ENCODE results near the gene CYBC1. TPM values are rescaled to one million over a fixed set of nuclear protein-coding genes. Genes with fewer than 3 reads are reported as not detected.

CYBC1 gene
- polyA plus RNA-seq, 3 donors, result 160 to 225 (median 217) TPM

DNA sequence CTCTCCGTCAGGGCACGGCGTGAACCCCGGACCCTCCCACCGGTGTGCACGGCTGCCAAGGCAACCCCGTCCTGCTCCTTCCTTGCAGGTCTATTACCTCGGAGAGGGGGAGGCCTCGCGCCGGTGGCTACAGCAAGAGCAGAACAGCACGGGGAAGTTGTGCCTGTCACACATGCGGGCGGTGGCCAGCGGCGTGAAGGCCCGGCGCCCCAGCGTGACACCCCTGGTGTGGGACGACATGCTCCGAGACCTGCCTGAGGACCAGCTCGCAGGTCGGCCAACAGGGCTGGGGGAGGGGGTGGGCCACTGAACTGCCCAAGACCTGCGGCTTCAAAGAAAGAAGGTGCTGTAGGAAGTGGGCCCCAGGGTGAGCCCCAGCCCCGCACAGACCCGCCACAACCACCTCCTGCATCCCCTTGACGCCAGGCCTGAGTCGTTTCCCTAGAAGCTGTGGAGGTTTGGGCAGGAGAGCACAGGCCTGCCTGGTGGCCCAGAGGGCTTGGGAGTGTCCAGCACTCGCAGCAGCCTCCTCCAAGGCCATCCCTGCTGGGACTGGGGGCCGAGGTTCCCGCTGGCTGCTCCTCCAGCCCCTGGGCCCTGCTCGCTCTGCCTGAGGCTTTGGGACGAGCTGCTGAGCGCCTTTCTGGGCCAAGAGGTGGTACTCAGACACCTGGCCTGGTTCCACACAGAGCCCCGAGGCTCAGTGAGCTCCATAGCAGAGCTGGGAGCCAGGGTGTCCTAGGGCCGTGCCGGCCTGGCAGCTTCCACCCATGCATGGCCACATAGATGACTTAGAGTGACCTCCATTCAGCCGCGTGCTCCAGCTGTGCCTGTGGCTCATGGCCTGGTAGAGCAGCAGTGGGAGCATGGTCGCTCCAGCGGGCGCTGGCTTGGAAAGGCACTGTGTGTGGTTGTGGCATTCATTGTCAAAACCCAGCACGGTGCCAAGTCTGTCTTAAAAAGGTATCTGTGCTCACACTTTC, 14.7 kb downstream of the CYBC1 start:
- peaks cover 11 to 21% of the 10 kb centered on the region in 2 donors for H3K36me3 Mint-ChIP-seq
- H3K9me3 Mint-ChIP-seq, result no peaks in the 10 kb centered on the region
- no peak overlapping the region for H3K4me2 ChIP-seq (replicated peaks; ENCODE audit: extremely low read depth, low read length, poor library complexity, severe bottlenecking)
- H3K4me1 ChIP-seq (ENCODE audit: control insufficient read depth in 1 of 2, insufficient read depth in 2 of 2, low read length in 2 of 2), result peaks cover 18 to 24% of the 10 kb centered on the region in 2 donors
- 95% methylated on average over 40 of the region's 43 CpGs for WGBS (ENCODE audit: insufficient coverage)
- peaks cover 17% of the 10 kb centered on the region for H4K20me1 ChIP-seq (ENCODE audit: insufficient read depth, low read length)
- peaks cover 0 to 2% (median 0%) of the 10 kb centered on the region in 3 donors for H3K27me3 Mint-ChIP-seq (ENCODE audit: low read depth in 3 of 3)
- no peak for DNase-seq
- H3K9ac ChIP-seq (ENCODE audit: insufficient read depth, low read length, poor library complexity, severe bottlenecking), result no peak overlapping the region
- peaks cover 17% of the 10 kb centered on the region for H3K4me1 Mint-ChIP-seq
- TF ChIP-seq, protein P1, sequence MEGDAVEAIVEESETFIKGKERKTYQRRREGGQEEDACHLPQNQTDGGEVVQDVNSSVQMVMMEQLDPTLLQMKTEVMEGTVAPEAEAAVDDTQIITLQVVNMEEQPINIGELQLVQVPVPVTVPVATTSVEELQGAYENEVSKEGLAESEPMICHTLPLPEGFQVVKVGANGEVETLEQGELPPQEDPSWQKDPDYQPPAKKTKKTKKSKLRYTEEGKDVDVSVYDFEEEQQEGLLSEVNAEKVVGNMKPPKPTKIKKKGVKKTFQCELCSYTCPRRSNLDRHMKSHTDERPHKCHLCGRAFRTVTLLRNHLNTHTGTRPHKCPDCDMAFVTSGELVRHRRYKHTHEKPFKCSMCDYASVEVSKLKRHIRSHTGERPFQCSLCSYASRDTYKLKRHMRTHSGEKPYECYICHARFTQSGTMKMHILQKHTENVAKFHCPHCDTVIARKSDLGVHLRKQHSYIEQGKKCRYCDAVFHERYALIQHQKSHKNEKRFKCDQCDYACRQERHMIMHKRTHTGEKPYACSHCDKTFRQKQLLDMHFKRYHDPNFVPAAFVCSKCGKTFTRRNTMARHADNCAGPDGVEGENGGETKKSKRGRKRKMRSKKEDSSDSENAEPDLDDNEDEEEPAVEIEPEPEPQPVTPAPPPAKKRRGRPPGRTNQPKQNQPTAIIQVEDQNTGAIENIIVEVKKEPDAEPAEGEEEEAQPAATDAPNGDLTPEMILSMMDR (IDR thresholded peaks at IDR 0.05), result no peak
- H3K27ac Mint-ChIP-seq, result no peak overlapping the region
- H3K36me3 ChIP-seq (replicated peaks in 1 of 2; ENCODE audit: control insufficient read depth in 1 of 2, insufficient read depth in 2 of 2, low read length in 2 of 2), result peaks cover 5 to 15% of the 10 kb centered on the region in 2 donors
- H3K4me3 Mint-ChIP-seq, result no peak overlapping the region
- H3K27ac ChIP-seq (ENCODE audit: low read depth in 1 of 2, low read length in 2 of 2), result no peak overlapping the region
- intact Hi-C loops (cut with micrococcal nuclease), result no loop called here
- no peaks in the 10 kb centered on the region for H3K79me2 ChIP-seq (ENCODE audit: insufficient read depth, low read length)
- H3K27me3 ChIP-seq (ENCODE audit: control insufficient read depth in 2 of 2, insufficient read depth in 2 of 2, low read length in 2 of 2), result no peaks in the 10 kb centered on the region
- H3K9me3 ChIP-seq (replicated peaks in 1 of 2; ENCODE audit: control insufficient read depth in 1 of 2, insufficient read depth in 1 of 2, low read length in 2 of 2), result no peaks in the 10 kb centered on the region
- H3K4me3 ChIP-seq (replicated peaks in 1 of 3; ENCODE audit: low read depth in 2 of 3, low read length in 3 of 3), result no peak overlapping the region
- no peak overlapping the region for H2AFZ ChIP-seq (ENCODE audit: insufficient read depth, low read depth, low read length, poor library complexity, severe bottlenecking)

DNA sequence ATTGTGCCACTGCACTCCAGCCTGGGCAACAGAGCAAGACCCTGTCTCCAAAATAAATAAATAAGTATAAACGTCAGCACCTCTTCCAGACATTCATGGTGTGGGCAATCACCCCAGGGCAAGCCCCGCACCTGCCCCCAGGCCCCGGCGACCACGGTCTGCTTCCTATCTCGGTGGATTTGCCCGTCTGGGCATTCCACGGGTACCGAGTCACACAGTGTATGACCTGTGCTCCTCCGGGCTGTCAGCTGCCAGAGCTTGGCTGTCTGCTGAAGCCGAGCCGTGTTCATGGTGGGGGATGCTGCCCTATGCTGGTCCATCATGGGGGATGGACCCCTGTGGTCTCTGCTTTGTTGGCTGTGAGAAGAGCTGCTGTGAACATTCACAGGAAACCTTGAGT, 15.4 kb downstream of the CYBC1 start:
- H3K9me3 ChIP-seq (replicated peaks in 1 of 2; ENCODE audit: control insufficient read depth in 1 of 2, insufficient read depth in 1 of 2, low read length in 2 of 2), result no peaks in the 10 kb centered on the region
- TF ChIP-seq, protein P1 (IDR thresholded peaks at IDR 0.05), result no peak
- H3K27ac ChIP-seq (ENCODE audit: low read depth in 1 of 2, low read length in 2 of 2), result no peak overlapping the region
- H3K4me1 ChIP-seq (ENCODE audit: control insufficient read depth in 1 of 2, insufficient read depth in 2 of 2, low read length in 2 of 2), result peaks cover 11 to 16% of the 10 kb centered on the region in 2 donors
- Mint-ChIP-seq H3K4me1 (peaks cover 10% of the 10 kb centered on the region), H3K9me3 (no peaks in the 10 kb centered on the region), H3K4me3 (no peak overlapping the region), H3K27ac (no peak overlapping the region), H3K36me3 (peaks cover 15 to 24% of the 10 kb centered on the region in 2 donors), H3K27me3 (ENCODE audit: low read depth in 3 of 3) (peaks cover 0 to 2% (median 0%) of the 10 kb centered on the region in 3 donors)
- no peak overlapping the region for H2AFZ ChIP-seq (ENCODE audit: insufficient read depth, low read depth, low read length, poor library complexity, severe bottlenecking)
- H3K27me3 ChIP-seq (ENCODE audit: control insufficient read depth in 2 of 2, insufficient read depth in 2 of 2, low read length in 2 of 2), result no peaks in the 10 kb centered on the region
- WGBS (ENCODE audit: insufficient coverage), result 94% methylated on average over 11 of the region's 12 CpGs
- DNase-seq, result no peak
- intact Hi-C loops (cut with micrococcal nuclease), result no loop called here
- H3K4me2 ChIP-seq (replicated peaks; ENCODE audit: extremely low read depth, low read length, poor library complexity, severe bottlenecking), result no peak overlapping the region
- H3K4me3 ChIP-seq (replicated peaks in 1 of 3; ENCODE audit: low read depth in 2 of 3, low read length in 3 of 3), result no peak overlapping the region
- no peak overlapping the region for H3K9ac ChIP-seq (ENCODE audit: insufficient read depth, low read length, poor library complexity, severe bottlenecking)
- peaks cover 5 to 15% of the 10 kb centered on the region in 2 donors for H3K36me3 ChIP-seq (replicated peaks in 1 of 2; ENCODE audit: control insufficient read depth in 1 of 2, insufficient read depth in 2 of 2, low read length in 2 of 2)
- H4K20me1 ChIP-seq (ENCODE audit: insufficient read depth, low read length), result peaks cover 9% of the 10 kb centered on the region
- H3K79me2 ChIP-seq (ENCODE audit: insufficient read depth, low read length), result no peaks in the 10 kb centered on the region
